Endothelial cell of umbilical vein (primary cell): Measurements from ENCODE around the gene PDCL2. TPM values are rescaled to one million over a fixed set of nuclear protein-coding genes. Genes with fewer than 3 reads are reported as not detected.

Experiments used
- BruUV-seq: library from RNA; stranded (reverse); fragments of 400-500 nt; replicated peaks from 2 replicates; lab custom pipeline; 2021; lab: Mats Ljungman, UMichigan
- CTCF ChIA-PET: fragments of 300-600, 350-600 bp; sonication (Branson Sonifier 250); formaldehyde crosslinking; loops from one replicate; lab custom pipeline; 2021; ENCODE audit warnings: antibody characterized with exemption, inconsistent platforms; lab: Charles Lee
- POLR2A ChIA-PET: fragments of 300-600, 350-600 bp; sonication (Branson Sonifier 250); formaldehyde crosslinking; loops from one replicate; lab custom pipeline; 2021; ENCODE audit warnings: antibody characterized with exemption, inconsistent platforms; lab: Charles Lee
- DNase-seq: peaks from one replicate; pipeline ENCODE4 v3.0.0-alpha.2; 2011; ENCODE audit warnings: low read depth, low spot score
- FAIRE-seq: peaks from 2 replicates; lab custom pipeline; 2011; peaks lifted over from hg19 to GRCh38; lab: Jason Lieb, UNC
- H2AFZ ChIP-seq: 2 replicates; pipeline ENCODE4 v1.6.0; 2012; ENCODE audit warnings: low read depth, low read length, control low read depth, inconsistent platforms
- H3K27ac ChIP-seq: 2 replicates; pipeline ENCODE4 v1.5.1; 2011; ENCODE audit warnings: low read depth, mild to moderate bottlenecking, control low read depth, low read length, moderate library complexity; ENCODE audit not compliant: insufficient read depth
- H3K27me3 ChIP-seq, 2 experiments: 2 replicates each; pipeline versions ENCODE4 v1.6.0 to v1.6.1; 2011; ENCODE audit warnings: low read length in 2 of 2, mixed read lengths in 1 of 2; ENCODE audit not compliant: control insufficient read depth in 2 of 2, insufficient read depth in 2 of 2
- H3K36me3 ChIP-seq, 2 experiments: 2 replicates in 1 of 2; 3 replicates in 1 of 2; pipeline ENCODE4 v1.5.1; 2011; ENCODE audit warnings: low read length in 2 of 2, mild to moderate bottlenecking in 1 of 2, moderate library complexity in 1 of 2; ENCODE audit not compliant: control insufficient read depth in 2 of 2, insufficient read depth in 2 of 2; ENCODE audit errors: extremely low read depth in 1 of 2
- H3K4me1 ChIP-seq: 3 replicates; pipeline ENCODE4 v1.5.1; 2011; ENCODE audit warnings: mild to moderate bottlenecking, low read length; ENCODE audit not compliant: control insufficient read depth, insufficient read depth; ENCODE audit errors: extremely low read depth
- H3K4me2 ChIP-seq: 2 replicates; pipeline ENCODE4 v1.6.1; 2011; ENCODE audit warnings: low read length, control low read depth, mixed read lengths; ENCODE audit not compliant: insufficient read depth
- H3K4me3 ChIP-seq, 3 experiments: fragments of 200-600 bp in 1 of 3; sonication (generic), shearing (Covaris generic) in 1 of 3; replicated peaks in 1 of 3; 2 replicates each; pipeline ENCODE4 v1.5.1; 2011 to 2016; ENCODE audit warnings: control low read depth in 3 of 3, low read length in 3 of 3, mild to moderate bottlenecking in 2 of 3, inconsistent platforms in 1 of 3, low read depth in 1 of 3, moderate library complexity in 1 of 3; ENCODE audit not compliant: insufficient read depth in 1 of 3
- H3K79me2 ChIP-seq: 2 replicates; pipeline ENCODE4 v1.6.0; 2012; ENCODE audit warnings: low read length, inconsistent platforms; ENCODE audit not compliant: control insufficient read depth, insufficient read depth
- H3K9ac ChIP-seq: replicated peaks from 2 replicates; pipeline ENCODE3; 2011; ENCODE audit warnings: low read length, control low read depth; ENCODE audit not compliant: insufficient read depth; ENCODE audit errors: extremely low read depth
- H3K9me1 ChIP-seq: replicated peaks from 3 replicates; pipeline ENCODE4 v1.6.0; 2011; ENCODE audit warnings: mild to moderate bottlenecking, low read length; ENCODE audit not compliant: control insufficient read depth, insufficient read depth; ENCODE audit errors: extremely low read depth
- H3K9me3 ChIP-seq: replicated peaks from 2 replicates; pipeline ENCODE4 v1.5.1; 2012; ENCODE audit warnings: low read length, inconsistent platforms; ENCODE audit not compliant: control insufficient read depth, insufficient read depth
- H4K20me1 ChIP-seq: replicated peaks from 2 replicates; pipeline ENCODE3; 2011; ENCODE audit warnings: mild to moderate bottlenecking, low read length; ENCODE audit not compliant: control insufficient read depth, insufficient read depth; ENCODE audit errors: extremely low read depth
- CTCF ChIP-seq, 2 donors: IDR thresholded peaks; 1 replicate in 1 of 2; 2 replicates in 1 of 2; pipeline ENCODE4 v1.5.1; 2011; ENCODE audit warnings: low read length in 2 of 2, mild to moderate bottlenecking in 2 of 2, moderate library complexity in 2 of 2, control low read depth in 1 of 2, inconsistent platforms in 1 of 2, low read depth in 1 of 2; ENCODE audit not compliant: insufficient read depth in 1 of 2; ENCODE audit errors: extremely low read depth in 1 of 2
- EZH2 ChIP-seq: IDR thresholded peaks from 2 replicates; pipeline ENCODE4 v1.6.1; 2012; ENCODE audit warnings: borderline replicate concordance, low read depth, mild to moderate bottlenecking, moderate library complexity, low read length, inconsistent platforms; ENCODE audit not compliant: severe bottlenecking
- JUN ChIP-seq: IDR thresholded peaks from 2 replicates; pipeline ENCODE4 v1.6.1; 2011; ENCODE audit warnings: borderline replicate concordance, low read depth; ENCODE audit not compliant: insufficient read length, insufficient read depth
- MYC ChIP-seq: IDR thresholded peaks from one replicate; pipeline ENCODE4 v1.6.1; 2011; ENCODE audit warnings: mild to moderate bottlenecking, low read depth, low read length
- POLR2A ChIP-seq: IDR thresholded peaks from 2 replicates; pipeline ENCODE4 v1.6.1; 2012; ENCODE audit warnings: low read depth, mild to moderate bottlenecking, control low read depth, low read length
- dilution Hi-C: fragments of 300-500 bp; cut with MboI; formaldehyde crosslinking; loops from one replicate; pipeline ENCODE4 v1.15.0; 2019; ENCODE audit warnings: low sequenced_read_pairs; ENCODE audit not compliant: extremely low pct_ligation_motif_present
- intact Hi-C: fragments of 100-400 bp; cut with micrococcal nuclease; formaldehyde crosslinking; loops from one replicate; pipeline ENCODE4 v1.10.0; 2022
- polyA plus RNA-seq, 4 experiments: library from polyadenylated mRNA; depleted of rRNA in 3 of 4; stranded (reverse) in 3 of 4; unstranded in 1 of 4; fragments of >200 nt; gene quantifications; 2 replicates each; pipeline versions ENCODE4 v1.2.1 to v1.2.3, GENCODE V29; 2011 to 2012; ENCODE audit warnings: missing spikeins in 1 of 4
- total RNA-seq: library from RNA; stranded (reverse); gene quantifications from 2 replicates; pipeline ENCODE4 v1.2.3, GENCODE V29; 2021

The PDCL2 gene
- total and polyA plus RNA-seq, 2 donors (not counting 3 experiments of a cell fraction or from before 2014, with no cell fraction given) = not detected

DNA sequence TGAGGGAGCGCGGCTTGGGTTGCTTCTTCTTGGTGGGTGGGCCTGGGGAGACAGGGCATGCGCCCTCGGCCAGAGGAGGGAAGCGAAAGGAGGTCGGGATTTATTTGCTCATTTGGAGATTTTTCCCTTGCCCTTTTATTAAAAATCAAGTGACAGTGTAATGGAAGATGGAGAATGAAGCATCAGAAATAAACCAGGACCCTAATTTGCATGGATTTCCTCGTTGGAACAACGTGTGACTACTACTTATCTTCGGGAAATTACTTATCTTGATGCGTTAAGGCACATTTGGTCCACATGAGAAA lies 44.6 kb downstream of the PDCL2 start:
- ChIA-PET POLR2A (no interaction called here), CTCF (interaction anchor here (1.6 to 2.4 kb wide), 2 partner anchors 9 to 202 kb away, joined by 4 to 10 read pairs; partner anchors contain the start of gene SRD5A3)
- H3K9me1 ChIP-seq = no peaks in the 10 kb centered on the region
- peak overlapping the region; percentile 79 for H3K9ac ChIP-seq
- BruUV-seq = no TSS peak
- H3K27ac ChIP-seq = peak overlapping the region; percentile 67
- peaks cover 11% of the 10 kb centered on the region for H3K4me1 ChIP-seq
- H4K20me1 ChIP-seq = no peaks in the 10 kb centered on the region
- DNase-seq (no peak), FAIRE-seq (peak; percentile 53)
- peak overlapping the region; percentile 86 to 92 (median 88) for H3K4me3 ChIP-seq
- peak overlapping the region; percentile 76 for H3K4me2 ChIP-seq
- H2AFZ ChIP-seq = peak overlapping the region; percentile 99
- no peaks in the 10 kb centered on the region for H3K9me3 ChIP-seq
- H3K79me2 ChIP-seq = peaks cover 22% of the 10 kb centered on the region
- intact Hi-C loops = loop anchor here (2.0 to 5.0 kb wide), 7 partner anchors 201 to 890 kb away; partner anchors contain the start of genes EXOC1, KIT and SRD5A3
- H3K27me3 ChIP-seq = peaks cover 0 to 2% of the 10 kb centered on the region in 2 experiments
- dilution Hi-C loops = no loop called here
- no peaks in the 10 kb centered on the region for H3K36me3 ChIP-seq
- TF ChIP-seq POLR2A = no peak
- no peak for TF ChIP-seq JUN
- no peak for TF ChIP-seq CTCF (IDR thresholded peaks at IDR 0.05; ENCODE audit: extremely low read depth in 1 of 2, insufficient read depth in 1 of 2, low read depth in 1 of 2, low read length in 2 of 2)
- TF ChIP-seq MYC = no peak
- no peak for TF ChIP-seq EZH2
